NOMO-1 (cell line): Measurements from ENCODE around the gene CELF2.
A peak's percentile ranks its signal among the peaks of the same experiment; 100 is the strongest.

ENCODE experiments used
- DNase-seq, 2 experiments: peaks; one replicate each; lab custom pipeline; 2025; ENCODE audit not compliant: unreplicated experiment in 2 of 2; lab: John Stamatoyannopoulos, UW

The CELF2 gene

GRCh38 chr10:11261687-11262493 lies 244.2 kb downstream of the CELF2 start:
- no peak for DNase-seq

DNA sequence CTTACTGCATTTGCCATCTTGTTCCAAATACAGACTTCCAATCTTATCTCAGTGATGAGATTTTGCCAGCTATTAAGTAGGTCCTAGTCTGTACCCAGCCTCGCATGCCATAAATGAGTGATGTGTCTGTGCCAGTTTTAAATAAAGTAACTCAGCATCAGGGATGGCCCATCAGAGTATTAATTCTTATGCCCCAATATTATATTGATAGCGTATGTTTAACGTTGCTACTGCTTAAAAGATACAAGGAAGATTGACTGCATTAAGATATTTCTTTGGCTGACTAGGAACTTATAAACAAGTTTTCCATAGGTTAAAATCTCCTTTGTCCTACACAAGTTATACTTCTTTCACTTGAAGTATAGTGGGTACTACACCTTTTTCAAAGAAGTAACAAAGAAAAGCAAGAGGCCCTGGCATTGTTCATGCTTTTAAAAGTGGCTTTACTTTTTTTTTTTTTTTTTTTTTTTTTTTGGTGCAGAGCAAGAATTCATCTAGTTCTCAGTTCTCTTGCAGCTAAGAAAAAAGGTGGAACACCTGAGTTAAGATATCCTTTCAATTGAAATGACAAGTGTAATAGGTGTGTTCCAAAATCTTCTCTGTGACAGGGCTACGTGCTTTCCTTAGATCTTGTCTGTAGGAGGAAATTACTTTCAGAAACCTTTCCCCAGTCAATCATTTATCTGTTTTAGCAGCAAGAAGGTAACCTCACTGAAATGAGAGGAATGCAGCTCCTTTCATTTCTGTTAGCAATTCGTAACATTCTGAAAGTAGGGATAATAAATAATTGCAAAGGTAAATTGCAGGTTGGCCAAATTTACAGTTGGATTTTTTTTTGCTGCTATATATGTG lies 245.0 kb downstream of the CELF2 start:
- no peak for DNase-seq

GRCh38 chr10:11263767-11264166 lies 246.1 kb downstream of the CELF2 start:
- no peak for DNase-seq

GRCh38 chr10:11264296-11265048 lies 246.8 kb downstream of the CELF2 start:
- no peak for DNase-seq

- no peak for DNase-seq
Measured at GRCh38 chr10:11265484-11265883, 247.8 kb downstream of the CELF2 start.

- DNase-seq, result no peak
Measured at GRCh38 chr10:11266426-11266825, 248.8 kb downstream of the CELF2 start.

- peak; percentile 2 to 5 for DNase-seq
Measured at GRCh38 chr10:11270135-11270857, 252.6 kb downstream of the CELF2 start.

DNA sequence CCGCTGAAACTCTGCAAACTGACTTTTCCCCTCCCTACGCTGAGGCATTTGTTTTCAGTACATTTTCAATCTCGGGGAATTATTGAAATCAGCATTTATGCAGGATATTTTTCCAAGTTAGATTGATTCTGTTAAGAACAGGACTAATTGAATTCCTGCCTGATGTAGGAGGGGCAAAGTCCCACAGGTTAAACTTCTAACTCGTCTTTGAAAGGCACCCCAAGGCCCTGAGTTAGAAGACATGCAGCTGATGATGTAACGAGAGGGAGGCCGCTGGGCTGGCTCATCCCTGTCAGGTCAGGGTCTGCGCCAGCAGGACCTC lies 253.1 kb downstream of the CELF2 start:
- DNase-seq, result no peak

DNA sequence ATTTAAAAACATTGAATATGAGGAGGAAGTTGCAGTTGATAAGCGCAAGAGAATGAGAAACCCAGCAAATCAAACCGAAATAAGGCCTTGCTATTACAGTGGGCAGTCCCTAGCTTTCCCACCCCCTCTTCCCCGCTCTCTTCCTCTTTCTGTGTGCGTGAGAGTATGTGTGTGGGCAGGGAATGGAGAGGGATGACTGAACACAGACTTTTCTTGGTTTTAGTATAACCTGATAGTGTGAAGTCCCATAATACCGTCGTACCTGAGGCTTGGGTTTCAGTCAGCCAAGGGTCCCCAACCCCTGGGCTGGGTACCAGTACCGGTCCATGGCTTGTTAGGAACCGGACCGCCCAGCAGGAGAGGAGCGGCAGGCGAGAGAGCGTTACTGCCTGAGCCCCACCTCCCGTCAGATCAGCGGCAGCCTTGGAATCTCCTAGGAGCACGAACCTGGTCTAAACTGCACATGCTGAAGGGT lies 255.3 kb downstream of the CELF2 start:
- DNase-seq, result no peak

- no peak for DNase-seq
Measured at GRCh38 chr10:11274452-11274851, 256.8 kb downstream of the CELF2 start.

DNA sequence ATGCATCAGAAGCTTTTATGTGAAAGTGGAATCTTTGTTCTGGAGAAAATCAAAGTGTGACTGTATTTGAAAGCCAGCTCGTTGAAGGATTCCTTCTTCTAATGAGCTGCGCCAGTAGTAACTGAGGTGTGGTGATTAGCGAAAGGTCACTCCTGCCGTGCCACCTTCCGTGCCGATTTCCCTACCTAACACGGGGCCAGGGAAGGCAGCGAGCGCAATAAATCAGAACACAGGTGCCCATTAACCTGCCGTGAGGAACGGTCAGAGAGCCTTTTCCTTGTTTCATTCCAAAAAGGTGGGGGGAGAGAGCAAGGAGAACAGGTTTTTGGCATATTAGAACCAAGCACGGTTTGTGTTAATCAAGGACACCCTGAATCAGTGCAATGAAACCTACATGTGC lies 258.0 kb downstream of the CELF2 start:
- DNase-seq, result no peak

DNA sequence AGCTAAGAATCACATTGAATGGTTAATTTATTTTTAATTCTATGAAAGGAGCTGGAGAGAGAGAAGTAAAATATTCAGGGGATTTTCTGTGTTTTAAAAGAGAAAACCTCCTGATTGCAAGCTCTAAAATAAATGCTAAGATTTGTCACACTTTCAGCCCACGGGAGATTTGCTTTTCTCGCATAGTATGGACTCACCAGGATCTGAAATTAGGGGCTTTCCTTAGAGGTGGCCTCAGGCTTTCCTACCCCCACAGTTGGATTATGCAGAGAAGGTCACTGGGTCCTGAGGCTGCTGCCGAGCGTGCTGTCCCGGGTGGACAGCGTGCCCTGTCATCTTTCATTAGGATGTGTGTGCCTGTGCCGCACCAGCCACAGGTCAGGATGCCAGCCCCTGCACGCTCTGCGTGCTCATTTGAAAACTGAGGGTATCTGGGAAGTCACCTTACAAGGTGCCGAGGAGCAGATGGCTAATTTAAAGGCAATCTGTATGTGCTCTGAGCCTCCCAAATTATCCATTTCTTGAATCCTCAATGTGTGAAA lies 258.8 kb downstream of the CELF2 start:
- no peak for DNase-seq

DNA sequence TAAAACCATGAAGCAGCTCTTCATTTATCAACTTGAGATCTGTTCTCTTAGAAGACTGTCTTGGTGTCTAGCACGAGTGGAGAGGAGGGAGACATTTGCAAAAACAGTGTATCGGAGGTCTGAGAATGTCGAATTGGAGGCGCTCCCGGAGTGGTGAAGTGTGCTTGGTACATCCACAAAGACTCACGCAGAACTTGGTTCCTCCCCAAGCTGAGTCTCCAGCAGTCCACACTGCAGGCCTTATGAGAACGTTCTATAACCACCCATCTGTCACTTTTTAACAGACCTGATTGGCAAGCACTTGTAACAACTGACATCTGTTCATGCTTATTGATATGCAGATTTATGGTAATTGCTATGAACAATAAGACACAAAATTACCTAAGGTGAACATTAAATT lies 261.6 kb downstream of the CELF2 start:
- no peak for DNase-seq

GRCh38 chr10:11280187-11280932 lies 262.7 kb downstream of the CELF2 start:
- no peak for DNase-seq

- no peak for DNase-seq
Measured at GRCh38 chr10:11282156-11282555, 264.5 kb downstream of the CELF2 start.

DNA sequence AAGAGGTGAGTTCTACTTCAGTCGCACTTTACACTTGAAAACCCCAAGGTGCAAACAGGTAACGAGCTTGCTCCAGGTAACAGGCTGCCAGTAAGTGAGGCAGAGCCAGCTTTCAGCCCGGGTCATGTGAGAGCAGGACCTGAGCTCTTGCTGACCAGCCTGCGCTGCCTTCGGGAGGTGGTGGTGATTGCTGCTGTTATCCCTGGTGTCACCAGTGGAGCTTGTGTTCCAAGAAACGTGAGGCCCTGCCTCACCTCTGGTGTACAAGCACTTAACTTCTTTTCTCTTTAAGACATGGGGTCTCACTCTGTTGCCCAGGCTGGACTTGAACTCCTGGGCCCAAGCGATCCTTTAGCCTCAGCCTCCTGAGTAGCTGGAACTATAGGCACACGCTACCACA lies 265.0 kb downstream of the CELF2 start:
- no peak for DNase-seq

- DNase-seq, result no peak
Measured at GRCh38 chr10:11284291-11285085, 266.8 kb downstream of the CELF2 start.

DNA sequence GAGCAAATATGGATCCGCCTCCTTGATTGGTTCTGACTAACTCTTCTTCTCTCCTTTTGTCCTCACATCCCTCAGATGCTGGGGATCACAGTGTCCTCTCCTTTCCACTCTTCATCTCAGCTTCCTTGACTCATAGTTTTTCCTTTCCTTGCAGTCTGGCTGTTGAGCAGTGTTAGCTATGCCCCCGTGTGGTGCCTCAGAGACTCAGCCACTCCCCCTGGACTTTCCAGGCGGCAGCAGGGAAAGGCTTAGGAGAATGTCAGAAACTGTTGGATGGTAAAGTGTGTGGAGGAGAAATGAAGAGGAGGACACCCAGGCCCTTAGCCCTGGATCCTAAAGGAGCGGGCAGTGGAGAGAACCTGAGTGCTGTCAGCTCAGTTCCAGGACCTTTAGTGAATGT lies 267.5 kb downstream of the CELF2 start:
- DNase-seq, result no peak
